Chondrocyte (in vitro differentiated cells): ENCODE results near the gene UQCRC2. TPM values are rescaled to one million over a fixed set of nuclear protein-coding genes. Genes with fewer than 3 reads are reported as not detected.

Source experiments
- DNase-seq: peaks from one replicate; pipeline ENCODE4 v3.0.0; 2021; ENCODE audit warnings: mixed read lengths, low spot score
- H3K27ac Mint-ChIP-seq: one replicate; pipeline ENCODE4 v1.8.0; 2021; ENCODE audit warnings: mild to moderate bottlenecking, moderate library complexity, mixed read lengths; ENCODE audit not compliant: unreplicated experiment
- H3K27me3 Mint-ChIP-seq: 2 replicates; pipeline ENCODE4 v1.8.0; 2021; ENCODE audit warnings: low read depth, mixed read lengths
- H3K36me3 Mint-ChIP-seq: 2 replicates; pipeline ENCODE4 v1.8.0; 2021; ENCODE audit warnings: low read depth, mixed read lengths
- H3K4me1 Mint-ChIP-seq: 2 replicates; pipeline ENCODE4 v1.8.0; 2021; ENCODE audit warnings: low read depth, mild to moderate bottlenecking, mixed read lengths
- H3K4me3 Mint-ChIP-seq: one replicate; pipeline ENCODE4 v1.8.0; 2021; ENCODE audit warnings: mild to moderate bottlenecking, moderate library complexity, mixed read lengths; ENCODE audit not compliant: unreplicated experiment
- H3K9me3 Mint-ChIP-seq: 2 replicates; pipeline ENCODE4 v1.8.0; 2021; ENCODE audit warnings: low read depth, mixed read lengths
- total RNA-seq: library from RNA; stranded (reverse); gene quantifications from 3 replicates; pipeline ENCODE4 v1.2.1, GENCODE V29; 2021
- TF ChIP-seq, protein P1 (sequence below): fragments of 200-600 bp; sonication (generic); IDR thresholded peaks from 2 replicates; pipeline ENCODE4 v1.5.0; 2021; ENCODE audit warnings: antibody characterized with exemption, mild to moderate bottlenecking, moderate library complexity

UQCRC2 gene
- total RNA-seq, 1 donor from 2014 or later: 154 TPM

DNA sequence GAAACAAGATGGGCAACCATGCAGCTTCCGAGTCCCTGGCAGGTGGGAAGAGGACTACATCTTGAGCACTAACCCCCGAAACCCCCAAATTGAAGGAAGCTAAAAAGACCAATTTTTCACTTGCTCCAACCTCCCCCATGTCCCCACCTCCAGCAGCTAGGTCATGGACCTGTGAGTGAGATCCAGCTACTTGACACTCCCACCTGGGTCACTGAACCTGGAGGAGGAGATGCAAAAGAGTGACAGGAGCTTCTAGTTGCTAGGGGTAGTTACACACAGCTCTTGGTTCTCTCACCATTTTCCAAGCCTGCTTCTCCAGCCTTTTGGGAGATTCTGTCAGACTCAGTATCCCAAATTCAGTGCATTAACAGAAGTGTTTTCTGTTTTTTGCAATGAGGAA, 36.6 kb downstream of the UQCRC2 start:
- H3K27me3 Mint-ChIP-seq: no peaks in the 10 kb centered on the region
- H3K4me3 Mint-ChIP-seq: no peak overlapping the region
- H3K27ac Mint-ChIP-seq: no peak overlapping the region
- DNase-seq: no peak
- no peaks in the 10 kb centered on the region for H3K4me1 Mint-ChIP-seq
- H3K9me3 Mint-ChIP-seq: no peaks in the 10 kb centered on the region
- H3K36me3 Mint-ChIP-seq: peaks cover 5% of the 10 kb centered on the region
- TF ChIP-seq, protein P1, sequence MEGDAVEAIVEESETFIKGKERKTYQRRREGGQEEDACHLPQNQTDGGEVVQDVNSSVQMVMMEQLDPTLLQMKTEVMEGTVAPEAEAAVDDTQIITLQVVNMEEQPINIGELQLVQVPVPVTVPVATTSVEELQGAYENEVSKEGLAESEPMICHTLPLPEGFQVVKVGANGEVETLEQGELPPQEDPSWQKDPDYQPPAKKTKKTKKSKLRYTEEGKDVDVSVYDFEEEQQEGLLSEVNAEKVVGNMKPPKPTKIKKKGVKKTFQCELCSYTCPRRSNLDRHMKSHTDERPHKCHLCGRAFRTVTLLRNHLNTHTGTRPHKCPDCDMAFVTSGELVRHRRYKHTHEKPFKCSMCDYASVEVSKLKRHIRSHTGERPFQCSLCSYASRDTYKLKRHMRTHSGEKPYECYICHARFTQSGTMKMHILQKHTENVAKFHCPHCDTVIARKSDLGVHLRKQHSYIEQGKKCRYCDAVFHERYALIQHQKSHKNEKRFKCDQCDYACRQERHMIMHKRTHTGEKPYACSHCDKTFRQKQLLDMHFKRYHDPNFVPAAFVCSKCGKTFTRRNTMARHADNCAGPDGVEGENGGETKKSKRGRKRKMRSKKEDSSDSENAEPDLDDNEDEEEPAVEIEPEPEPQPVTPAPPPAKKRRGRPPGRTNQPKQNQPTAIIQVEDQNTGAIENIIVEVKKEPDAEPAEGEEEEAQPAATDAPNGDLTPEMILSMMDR: no peak

DNA sequence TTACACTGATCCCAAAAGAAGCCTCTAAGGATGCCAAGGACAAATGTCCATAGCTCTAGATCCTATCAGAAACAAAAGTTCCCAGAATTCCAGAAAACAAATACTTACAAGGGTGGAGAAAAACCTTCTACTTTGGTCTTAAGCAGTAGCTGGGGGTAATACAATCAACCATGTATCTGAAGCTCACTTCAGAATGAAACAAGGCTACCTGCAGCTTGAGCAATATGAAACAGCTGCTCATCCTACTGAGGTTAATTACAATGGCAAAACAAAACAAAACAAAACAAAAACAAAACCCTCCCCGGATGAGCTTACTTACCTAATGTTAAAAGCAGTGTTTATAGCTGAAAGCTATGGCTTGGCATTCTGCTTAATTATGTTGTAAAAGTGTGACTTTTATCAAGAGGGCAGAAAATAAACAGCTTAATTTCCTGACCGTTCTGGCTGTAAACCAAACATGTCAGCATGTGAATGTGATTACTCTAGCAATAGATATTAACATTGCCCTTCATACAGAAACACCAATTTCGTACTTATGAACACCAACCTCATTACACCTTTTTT, 37.3 kb downstream of the UQCRC2 start:
- Mint-ChIP-seq H3K36me3 (peaks cover 5% of the 10 kb centered on the region), H3K27ac (no peak overlapping the region), H3K4me1 (no peaks in the 10 kb centered on the region), H3K4me3 (no peak overlapping the region), H3K27me3 (no peaks in the 10 kb centered on the region), H3K9me3 (no peaks in the 10 kb centered on the region)
- TF ChIP-seq, protein P1: no peak
- DNase-seq: no peak

DNA sequence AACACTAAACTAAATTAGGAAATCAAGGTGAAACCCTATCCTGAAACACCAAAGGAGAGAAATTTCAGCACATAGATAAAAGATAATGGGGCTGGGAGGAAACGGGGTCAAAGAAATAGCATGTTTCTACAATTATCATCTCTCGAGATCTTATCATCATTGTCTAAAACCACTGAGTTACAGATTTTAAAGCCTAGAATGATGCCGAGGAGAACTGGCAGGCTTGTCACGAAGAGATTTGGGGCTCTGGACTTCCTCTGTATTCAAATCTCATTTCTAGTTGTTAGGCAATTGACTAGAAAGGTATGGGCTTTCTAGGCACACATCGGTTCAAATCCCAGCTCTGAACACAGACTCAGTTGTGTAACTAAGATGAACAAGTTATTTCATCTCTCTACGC, 38.5 kb downstream of the UQCRC2 start:
- TF ChIP-seq, protein P1: no peak
- Mint-ChIP-seq H3K9me3 (no peaks in the 10 kb centered on the region), H3K36me3 (peaks cover 4% of the 10 kb centered on the region), H3K27ac (no peak overlapping the region), H3K27me3 (no peaks in the 10 kb centered on the region), H3K4me3 (no peak overlapping the region), H3K4me1 (no peaks in the 10 kb centered on the region)
- no peak for DNase-seq

DNA sequence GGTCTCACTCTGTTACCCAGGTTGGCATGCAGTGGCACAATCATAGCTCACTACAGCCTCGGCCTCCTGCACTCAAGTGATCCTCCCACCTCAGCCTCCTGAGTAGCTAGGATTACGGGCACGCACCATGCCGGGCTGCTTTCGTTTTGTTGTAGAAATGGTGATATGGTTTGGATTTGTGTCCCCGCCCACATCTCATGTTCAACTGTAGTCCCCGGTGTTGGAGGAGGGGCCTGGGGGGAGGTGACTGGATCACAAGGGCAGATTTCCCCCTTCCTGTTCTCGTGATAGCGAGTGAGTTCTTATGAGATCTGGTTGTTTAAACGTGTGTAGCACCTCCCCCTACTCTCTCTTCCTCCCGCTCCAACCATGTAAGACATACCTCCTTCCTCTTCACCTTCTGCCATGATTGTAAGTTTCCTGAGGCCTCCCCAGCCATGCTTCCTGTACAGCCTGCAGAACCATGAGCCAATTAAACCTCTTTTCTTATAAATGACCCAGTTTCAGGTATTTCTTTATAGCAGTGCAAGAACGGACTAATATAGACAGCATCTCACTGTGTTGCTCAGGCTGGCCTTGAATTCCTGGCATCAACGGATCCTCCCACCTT, 41.8 kb downstream of the UQCRC2 start:
- Mint-ChIP-seq H3K27me3 (no peaks in the 10 kb centered on the region), H3K4me3 (no peak overlapping the region), H3K27ac (no peak overlapping the region), H3K9me3 (no peaks in the 10 kb centered on the region), H3K36me3 (no peaks in the 10 kb centered on the region), H3K4me1 (no peaks in the 10 kb centered on the region)
- TF ChIP-seq, protein P1: no peak
- DNase-seq: no peak

DNA sequence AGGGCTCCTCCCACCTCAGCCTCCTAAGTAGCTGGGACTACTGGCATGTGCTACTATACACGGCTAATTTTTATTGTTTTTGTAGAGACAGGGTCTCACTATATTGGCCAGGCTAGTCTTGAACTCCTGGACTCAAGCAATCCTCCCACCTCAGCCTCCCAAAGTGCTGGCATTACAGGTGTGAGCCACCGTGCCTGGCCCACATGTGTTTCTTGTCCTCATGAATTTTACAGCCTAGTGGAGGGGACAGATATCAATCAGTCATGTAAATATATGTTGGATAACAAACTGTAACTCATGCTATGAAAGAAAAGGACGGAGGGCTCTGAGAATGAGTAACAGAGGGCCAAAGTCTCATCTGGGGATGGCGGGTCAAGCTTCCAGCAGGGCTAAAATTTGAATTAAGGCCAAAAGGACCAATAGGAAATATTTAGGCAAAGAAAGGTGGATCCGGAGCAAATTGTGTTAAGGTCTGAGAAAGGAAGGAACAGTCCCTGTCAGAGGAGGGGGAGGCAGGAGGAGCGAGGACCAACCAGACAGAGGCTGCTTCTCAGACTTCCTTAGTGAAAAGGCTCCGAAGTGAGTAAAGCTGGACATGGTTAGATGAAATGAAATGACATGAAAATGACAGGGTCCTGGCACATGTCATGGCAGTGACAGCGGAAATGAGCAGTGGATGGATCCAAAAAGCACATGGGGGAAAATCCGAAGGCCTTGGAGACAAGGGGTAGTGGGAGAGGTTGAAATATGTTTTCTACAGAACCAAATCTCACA, 43.9 kb downstream of the UQCRC2 start:
- Mint-ChIP-seq H3K27ac (no peak overlapping the region), H3K36me3 (no peaks in the 10 kb centered on the region), H3K27me3 (no peaks in the 10 kb centered on the region), H3K4me3 (no peak overlapping the region), H3K4me1 (peaks cover 8% of the 10 kb centered on the region), H3K9me3 (no peaks in the 10 kb centered on the region)
- TF ChIP-seq, protein P1: no peak
- DNase-seq: no peak
